ENCODE data around the gene MT2A.
"Not testable (repeated sequence)": the region's sequence is repeated elsewhere in the genome, so short reads cannot be mapped to it uniquely, and the experiment has no call there.

The MT2A gene

DNA sequence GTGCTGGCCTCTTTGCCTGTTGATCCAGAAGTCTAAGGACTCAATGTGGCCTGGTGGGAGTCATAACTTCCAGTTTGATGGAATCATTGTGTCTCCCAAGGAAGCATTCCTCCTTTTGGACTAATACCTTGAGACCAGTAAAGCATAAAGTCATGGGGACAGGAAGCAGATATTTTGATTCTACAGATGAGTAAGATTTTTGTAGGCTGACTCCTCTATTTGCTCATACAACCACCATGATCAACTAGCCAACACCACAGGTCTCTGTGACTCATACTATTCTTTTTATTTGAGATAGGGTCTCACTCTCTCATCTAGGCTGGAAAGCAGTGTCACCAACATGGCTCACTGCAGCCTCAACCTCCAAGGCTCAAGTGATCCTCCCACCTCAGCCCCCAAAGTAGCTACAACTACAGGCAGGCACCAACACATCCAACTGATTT, 6.2 kb downstream of the MT2A start:
- no peak for FAIRE-seq
- no peak for DNase-seq (ENCODE audit: insufficient read length)
- TF ChIP-seq POLR2A (IDR thresholded peaks at IDR 0.05; ENCODE audit: low read depth, low read length) (no peak), TAF1 (IDR thresholded peaks at IDR 0.05; ENCODE audit: borderline replicate concordance, low read depth, low read length) (no peak)

DNA sequence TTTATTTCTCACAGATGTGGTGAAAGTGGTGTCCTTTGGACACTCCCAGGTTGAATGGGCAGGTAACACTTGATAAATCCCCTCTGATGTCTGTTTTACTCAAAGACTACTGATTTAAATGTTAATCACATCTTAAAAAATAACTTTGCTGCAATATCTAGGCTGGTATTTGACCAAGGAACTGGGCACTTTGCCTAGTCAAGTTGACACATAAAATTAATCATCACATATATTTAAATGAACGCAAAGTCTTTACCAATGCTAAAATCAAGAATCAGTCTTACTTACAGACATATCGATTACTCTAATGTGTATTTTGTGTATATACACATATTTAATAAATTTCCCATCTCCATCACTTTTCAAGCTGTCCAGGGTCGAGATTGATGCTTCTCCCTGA, 7.0 kb downstream of the MT2A start:
- FAIRE-seq (no peak), DNase-seq (ENCODE audit: insufficient read length) (no peak)
- TF ChIP-seq TAF1 (IDR thresholded peaks at IDR 0.05; ENCODE audit: borderline replicate concordance, low read depth, low read length), result no peak
- no peak for TF ChIP-seq POLR2A (IDR thresholded peaks at IDR 0.05; ENCODE audit: low read depth, low read length)
- TF ChIP-seq POLR2AphosphoS5 (IDR thresholded peaks at IDR 0.05; ENCODE audit: low read depth, low read length), result no peak

DNA sequence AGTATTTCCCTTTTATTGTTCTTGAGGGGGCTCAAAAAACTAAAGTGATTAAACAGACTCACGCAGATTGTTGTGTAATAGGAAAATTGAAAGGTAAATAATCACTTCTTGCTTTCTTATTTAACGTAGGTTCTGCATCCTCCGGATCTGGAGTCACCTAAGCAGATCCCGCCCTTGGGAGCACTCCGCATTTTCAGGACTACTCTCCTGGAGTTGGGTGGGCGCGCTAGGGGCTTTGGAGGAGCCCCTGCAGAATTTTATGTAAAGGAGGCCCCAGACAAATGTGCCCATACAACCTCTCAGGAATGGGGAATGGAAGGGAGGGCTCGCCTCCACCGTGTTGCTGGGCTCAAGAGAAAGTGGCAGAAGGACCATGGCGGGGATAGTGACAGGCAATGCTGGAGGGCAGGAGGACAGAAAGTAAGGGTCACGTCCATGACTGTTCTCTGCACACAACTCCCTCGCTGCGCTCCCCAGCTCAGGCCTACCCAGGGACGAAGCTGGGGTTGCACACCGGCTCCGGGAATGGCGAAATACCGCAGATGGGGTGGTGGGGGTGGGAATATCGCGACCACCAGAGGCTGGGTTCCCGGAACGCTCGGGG, 8.3 kb downstream of the MT2A start:
- DNase-seq (ENCODE audit: insufficient read length), result no peak
- FAIRE-seq, result no peak
- no peak for TF ChIP-seq TAF1 (IDR thresholded peaks at IDR 0.05; ENCODE audit: borderline replicate concordance, low read depth, low read length)

DNA sequence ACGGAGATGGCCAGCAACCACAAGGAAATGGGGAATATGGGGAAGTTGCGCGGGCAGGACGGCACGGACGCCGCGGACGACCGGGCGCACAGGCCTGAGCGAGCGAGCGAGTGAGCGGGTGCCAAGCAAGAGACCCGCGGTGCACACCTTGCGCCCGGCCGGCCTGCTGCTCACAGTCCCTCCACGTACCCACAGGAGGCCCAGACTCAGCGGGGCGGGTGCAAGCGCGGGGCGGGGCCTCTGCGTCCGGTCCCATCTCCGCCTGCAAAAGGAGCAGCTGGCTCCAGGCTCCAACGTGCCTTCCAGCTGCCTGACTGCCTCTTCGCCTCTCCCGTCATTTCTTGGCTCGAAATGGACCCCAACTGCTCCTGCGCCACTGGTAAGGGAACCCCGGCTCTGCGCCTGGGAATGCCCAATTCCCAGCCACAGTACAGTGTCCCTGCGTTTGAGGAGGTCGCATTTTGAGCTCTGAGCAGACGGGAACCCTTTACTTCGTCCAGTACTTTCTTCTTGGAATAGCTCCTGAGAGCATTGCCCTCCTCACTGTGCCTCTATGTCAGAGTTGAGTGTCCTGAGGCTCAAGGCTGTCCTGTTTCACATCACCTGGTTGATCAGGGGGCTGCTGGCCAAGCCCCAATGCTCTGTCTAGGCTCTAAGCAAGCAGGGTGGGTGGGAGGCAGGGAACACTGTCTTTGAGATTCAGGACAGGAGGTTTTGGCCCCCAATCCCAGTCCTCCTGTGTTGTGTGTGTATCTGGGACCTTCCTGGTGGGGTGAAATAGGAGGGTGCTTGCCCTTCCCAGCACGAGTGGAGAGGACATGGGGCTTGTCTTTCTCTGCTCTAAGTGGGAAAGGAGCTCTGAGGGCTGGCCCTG, 9.1 kb downstream of the MT2A start:
- TF ChIP-seq POLR2A (IDR thresholded peaks at IDR 0.05; ENCODE audit: low read depth, low read length) (no peak), TAF1 (IDR thresholded peaks at IDR 0.05; ENCODE audit: borderline replicate concordance, low read depth, low read length) (no peak), POLR2AphosphoS5 (IDR thresholded peaks at IDR 0.05; ENCODE audit: low read depth, low read length) (no peak)
- FAIRE-seq (no peak), DNase-seq (ENCODE audit: insufficient read length) (no peak)

DNA sequence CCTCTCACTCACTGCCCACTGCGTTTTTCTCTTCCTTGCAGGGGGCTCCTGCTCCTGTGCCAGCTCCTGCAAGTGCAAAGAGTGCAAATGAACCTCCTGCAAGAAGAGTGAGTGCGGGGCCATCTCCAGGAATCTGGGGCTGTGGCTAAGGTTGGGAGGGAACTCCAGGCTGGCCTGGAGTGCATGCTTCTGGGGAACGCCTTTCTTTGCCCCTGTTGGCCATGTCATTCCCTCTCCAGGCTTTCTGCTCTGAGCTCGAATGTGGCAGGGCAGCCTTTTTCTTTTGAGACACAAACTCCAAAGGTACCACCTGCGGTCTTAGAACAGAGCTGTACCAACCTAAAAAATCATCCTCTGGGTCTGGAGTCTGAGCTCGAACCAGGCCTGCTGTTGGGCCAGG, 9.8 kb downstream of the MT2A start:
- DNase-seq (ENCODE audit: insufficient read length), result no peak
- no peak for FAIRE-seq
- TF ChIP-seq POLR2A (IDR thresholded peaks at IDR 0.05; ENCODE audit: low read depth, low read length) (no peak), POLR2AphosphoS5 (IDR thresholded peaks at IDR 0.05; ENCODE audit: low read depth, low read length) (no peak), TAF1 (IDR thresholded peaks at IDR 0.05; ENCODE audit: borderline replicate concordance, low read depth, low read length) (no peak)

DNA sequence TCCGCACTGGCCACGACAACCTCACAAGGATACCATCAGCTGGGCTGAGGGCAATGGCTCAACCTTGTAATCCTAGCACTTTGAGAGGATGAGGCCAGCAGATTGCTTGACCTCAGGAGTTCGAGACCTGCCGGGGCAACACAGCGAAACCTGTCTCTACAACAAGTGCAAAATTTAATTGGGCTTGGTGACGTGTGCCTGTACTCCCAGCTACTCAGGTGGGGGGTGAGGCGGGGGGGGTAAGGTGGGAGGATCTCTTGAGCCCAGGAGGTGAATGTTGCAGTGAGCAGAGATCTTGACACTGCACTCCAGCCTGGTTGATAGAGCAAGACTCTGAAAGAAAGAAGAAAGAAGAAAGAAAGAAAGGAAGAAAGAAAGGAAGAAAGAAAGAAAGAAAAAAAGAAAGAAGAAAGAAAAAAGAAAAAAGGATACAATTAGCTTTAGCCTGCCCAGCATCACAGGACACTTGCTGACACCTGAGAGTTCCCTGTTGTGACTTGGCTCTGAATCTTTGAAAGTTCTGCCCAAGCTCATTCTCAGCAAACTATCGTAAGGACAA, 12.0 kb downstream of the MT2A start:
- FAIRE-seq (no peak), DNase-seq (ENCODE audit: insufficient read length) (no peak)
- TF ChIP-seq TAF1 (IDR thresholded peaks at IDR 0.05; ENCODE audit: borderline replicate concordance, low read depth, low read length) (no peak), POLR2AphosphoS5 (IDR thresholded peaks at IDR 0.05; ENCODE audit: low read depth, low read length) (no peak), POLR2A (IDR thresholded peaks at IDR 0.05; ENCODE audit: low read depth, low read length) (no peak)

DNA sequence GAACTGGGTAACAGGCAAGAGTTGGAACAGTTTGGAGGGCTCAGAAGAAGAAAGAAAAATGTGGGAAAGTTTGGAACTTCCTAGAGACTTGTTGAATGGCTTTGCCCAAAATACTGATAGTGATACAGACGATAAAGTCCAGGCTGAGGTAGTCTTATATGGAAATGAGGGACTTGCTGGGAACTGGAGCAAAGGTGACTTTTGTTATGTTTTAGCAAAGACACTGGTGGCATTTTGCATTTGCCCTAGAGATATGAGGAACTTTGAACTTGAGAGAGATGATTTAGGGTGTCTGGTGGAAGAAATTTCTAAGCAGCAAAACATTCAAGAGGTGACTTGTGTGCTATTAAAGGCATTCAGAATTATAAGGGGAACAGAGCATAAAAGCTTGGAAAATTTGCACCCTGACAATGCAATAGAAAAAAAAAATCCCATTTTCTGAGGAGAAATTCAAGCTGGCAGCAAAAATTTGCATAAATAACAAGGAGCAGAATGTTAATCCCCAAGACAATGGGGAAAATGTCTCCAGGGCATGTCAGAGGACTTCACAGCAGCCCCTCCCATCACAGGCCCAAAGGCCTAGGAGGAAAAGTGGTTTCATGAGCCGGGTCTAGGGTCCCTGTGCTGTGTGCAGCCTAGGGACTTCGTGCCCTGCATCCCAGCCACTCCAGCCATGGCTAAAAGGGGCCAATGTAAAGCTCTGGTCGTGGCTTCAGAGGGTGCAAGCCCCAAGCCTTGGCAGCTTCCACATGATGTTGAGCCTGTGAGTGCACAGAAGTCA, 13.5 kb downstream of the MT2A start:
- DNase-seq (ENCODE audit: insufficient read length); FAIRE-seq: not testable (repeated sequence)

DNA sequence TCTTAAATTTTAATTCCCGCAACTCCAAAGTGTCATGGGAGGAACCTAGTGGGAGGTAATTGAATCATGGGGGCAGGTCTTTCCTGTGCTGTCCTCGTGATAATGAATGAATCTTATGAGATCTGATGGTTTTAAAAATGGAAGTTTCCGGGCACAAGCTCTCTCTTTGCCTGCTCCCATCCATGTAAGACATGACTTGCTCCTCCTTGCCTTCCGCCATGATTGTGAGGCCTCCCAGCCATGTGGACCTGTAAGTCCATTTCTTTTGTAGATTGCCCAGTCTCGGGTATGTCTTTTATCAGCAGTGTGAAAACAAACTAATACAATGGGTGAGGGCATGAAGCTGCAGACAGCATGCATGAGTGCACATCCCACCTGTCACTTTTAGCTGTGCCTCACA, 14.8 kb downstream of the MT2A start:
- not testable (repeated sequence) for DNase-seq (ENCODE audit: insufficient read length); FAIRE-seq

DNA sequence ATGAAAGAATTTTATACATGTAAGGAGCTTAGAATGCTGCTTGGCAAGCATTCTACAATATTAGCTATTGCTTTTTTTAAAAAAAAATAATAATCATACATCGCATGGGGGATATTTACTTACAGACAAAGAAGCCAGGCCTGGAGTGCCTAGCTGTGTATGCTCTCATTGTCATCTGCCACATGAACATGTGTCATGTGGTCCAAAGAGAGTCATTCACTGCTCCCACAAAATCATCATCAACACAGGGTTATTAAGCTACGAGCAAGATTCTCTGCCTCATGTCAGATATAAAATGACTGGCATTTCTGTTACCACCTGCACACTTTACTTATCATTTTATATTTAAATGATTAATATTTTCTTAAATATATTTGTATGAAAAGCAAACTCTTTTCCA, 15.3 kb downstream of the MT2A start:
- TF ChIP-seq POLR2AphosphoS5 (IDR thresholded peaks at IDR 0.05; ENCODE audit: low read depth, low read length) (no peak), POLR2A (IDR thresholded peaks at IDR 0.05; ENCODE audit: low read depth, low read length) (no peak), TAF1 (IDR thresholded peaks at IDR 0.05; ENCODE audit: borderline replicate concordance, low read depth, low read length) (no peak)
- FAIRE-seq, result no peak

DNA sequence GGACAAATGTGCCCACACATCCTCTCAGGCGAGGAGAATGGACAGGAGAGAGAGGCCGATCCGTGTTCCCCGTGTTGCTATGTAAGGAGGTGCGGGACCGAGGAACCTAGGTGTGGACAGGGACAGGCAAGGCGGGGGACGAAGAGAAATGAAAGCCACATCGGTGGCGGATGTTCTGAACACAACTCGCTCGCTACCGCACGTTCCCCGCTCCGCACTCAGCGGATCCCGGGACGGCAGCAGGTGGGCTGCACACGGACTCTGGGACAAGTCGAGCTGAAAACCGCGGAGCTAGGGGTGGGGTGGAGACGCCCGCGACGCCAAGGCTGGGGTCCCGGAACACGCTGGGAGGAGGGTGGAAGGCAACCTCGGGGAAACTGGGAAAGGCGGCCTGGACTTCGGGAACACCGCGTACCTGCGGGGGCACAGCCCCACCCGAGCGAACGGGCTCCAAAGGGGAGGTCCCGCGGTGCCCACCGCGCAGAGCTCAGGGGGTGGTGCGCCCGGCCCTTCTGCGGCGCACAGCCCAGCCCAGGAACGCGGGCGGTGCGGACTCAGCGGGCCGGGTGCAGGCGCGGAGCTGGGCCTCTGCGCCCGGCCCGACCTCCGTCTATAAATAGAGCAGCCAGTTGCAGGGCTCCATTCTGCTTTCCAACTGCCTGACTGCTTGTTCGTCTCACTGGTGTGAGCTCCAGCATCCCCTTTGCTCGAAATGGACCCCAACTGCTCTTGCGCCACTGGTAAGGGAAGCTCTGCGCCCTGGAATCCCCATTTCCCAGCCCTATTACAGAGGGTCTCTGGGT, 17.0 kb downstream of the MT2A start, which contains the start of gene MT1E:
Gene MT1E (plus strand): TSS at position 642 of the 803 bp plus-strand sequence. CDS start 71 bp downstream, at position 713.
- DNase-seq (ENCODE audit: insufficient read length), result no peak

More for the DNA sequence above, 15.3 kb downstream of the MT2A start:
- no peak for DNase-seq (ENCODE audit: insufficient read length)

More for the DNA sequence above, 17.0 kb downstream of the MT2A start, which contains the start of gene MT1E:
- FAIRE-seq, result no peak
- TF ChIP-seq POLR2AphosphoS5 (IDR thresholded peaks at IDR 0.05; ENCODE audit: low read depth, low read length) (no peak), POLR2A (IDR thresholded peaks at IDR 0.05; ENCODE audit: low read depth, low read length) (no peak), TAF1 (IDR thresholded peaks at IDR 0.05; ENCODE audit: borderline replicate concordance, low read depth, low read length) (no peak)

All from GM12892 (cell line).